Tibial nerve (tissue), 4 donors: ENCODE data around the gene BANP. TPM values are rescaled to one million over a fixed set of nuclear protein-coding genes. Genes with fewer than 3 reads are reported as not detected.

Experiments used
- DNase-seq, 2 donors: peaks; one replicate each; pipeline ENCODE4 v3.0.0-alpha.2; 2019; ENCODE audit warnings: low spot score in 2 of 2
- H3K27ac ChIP-seq, 4 donors: fragments of 200-600 bp; sonication (generic) in 3 of 4; one replicate each; pipeline ENCODE4 v1.5.1; 2017 to 2019; ENCODE audit warnings: mild to moderate bottlenecking in 1 of 4
- H3K27me3 ChIP-seq, 2 donors: fragments of 200-600 bp; sonication (generic) in 1 of 2; one replicate each; pipeline versions ENCODE4 v1.5.1 to v1.6.0; 2017 to 2019
- H3K36me3 ChIP-seq, 3 donors: fragments of 200-600 bp; sonication (generic); one replicate each; pipeline ENCODE4 v1.5.1; 2018 to 2019
- H3K4me1 ChIP-seq, 4 donors: fragments of 200-600 bp; sonication (generic) in 3 of 4; one replicate each; pipeline ENCODE4 v1.5.1; 2017 to 2019
- H3K4me3 ChIP-seq, 4 donors: fragments of 200-600 bp; sonication (generic) in 3 of 4; one replicate each; pipeline ENCODE4 v1.5.1; 2017 to 2019; ENCODE audit warnings: mild to moderate bottlenecking in 1 of 4, moderate library complexity in 1 of 4
- H3K9me3 ChIP-seq, 4 donors: fragments of 200-600 bp; sonication (generic) in 3 of 4; one replicate each; pipeline ENCODE4 v1.5.1; 2017 to 2019
- CTCF ChIP-seq, 5 experiments: fragments of 200-600 bp in 3 of 5; fragments of 450-650 bp in 2 of 5; sonication (generic) in 3 of 5; IDR thresholded peaks; one replicate each; pipeline ENCODE4 v1.5.1; 2016 to 2019; ENCODE audit warnings: antibody characterized with exemption in 5 of 5, mild to moderate bottlenecking in 3 of 5, moderate library complexity in 2 of 5
- EP300 ChIP-seq, 2 donors: sonication (generic); formaldehyde crosslinking; IDR thresholded peaks; one replicate each; pipeline ENCODE4 v1.6.1; 2017; ENCODE audit warnings: antibody characterized with exemption in 2 of 2, mild to moderate bottlenecking in 1 of 2
- POLR2A ChIP-seq, 2 donors: fragments of 450-650 bp; IDR thresholded peaks; one replicate each; pipeline ENCODE4 v1.6.1; 2017; ENCODE audit warnings: antibody characterized with exemption in 2 of 2, mild to moderate bottlenecking in 2 of 2, moderate library complexity in 2 of 2
- WGBS, 2 donors: methylation state at CpG; one replicate each; pipeline ENCODE4 v1.1.5; 2018; 5-methylcytosine and 5-hydroxymethylcytosine counted together
- total RNA-seq, 4 donors: library from RNA; depleted of rRNA; stranded (reverse); fragments of >200 nt; gene quantifications; one replicate each; pipeline ENCODE4 v1.1.0, GENCODE V29; 2016

BANP gene
- total RNA-seq, 4 donors from 2014 or later = 21.9 to 27.3 (median 24.6) TPM

DNA sequence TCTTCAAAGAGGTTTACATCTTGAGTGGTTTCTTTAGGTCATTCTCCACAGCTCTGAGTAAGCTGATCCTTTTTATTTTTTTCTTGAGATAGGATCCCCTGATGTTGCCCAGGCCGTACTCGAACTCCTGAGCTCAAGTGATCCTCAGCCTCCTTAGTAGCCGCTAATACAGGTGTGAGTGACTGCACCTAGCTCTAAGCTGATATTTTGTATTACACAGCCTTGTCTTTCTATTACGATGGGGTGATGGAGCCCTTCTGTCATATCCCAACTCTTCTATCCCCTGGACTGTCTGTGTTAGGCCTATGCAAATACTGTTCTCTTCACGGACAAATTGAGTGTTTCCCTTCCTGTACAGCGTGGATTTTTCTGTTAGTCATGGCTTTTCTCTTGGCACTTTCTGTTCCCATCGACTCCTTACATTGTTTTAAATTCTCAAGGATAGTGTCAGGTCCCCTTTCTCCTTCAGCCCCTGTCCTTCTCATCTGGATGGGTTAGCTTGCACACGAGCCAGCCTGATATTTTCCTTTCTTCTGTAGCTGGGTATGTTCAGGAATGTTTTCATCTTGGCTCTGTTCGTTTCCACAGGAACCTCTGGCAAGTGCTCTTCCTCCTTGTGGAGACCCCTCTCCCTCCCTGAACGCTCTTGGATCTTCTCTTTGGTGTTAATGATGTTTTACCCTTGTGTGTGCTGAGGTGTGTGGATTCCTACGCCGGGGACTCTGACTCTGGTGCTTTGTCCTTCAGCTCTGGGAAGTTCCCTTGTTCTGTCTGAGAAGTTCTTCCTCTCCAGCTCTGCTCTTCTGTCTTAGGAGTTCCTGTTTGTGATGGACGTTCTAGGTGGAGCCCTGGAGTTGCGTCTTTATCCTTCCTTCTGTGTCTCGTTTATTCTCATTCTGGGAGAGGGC, 2.3 kb downstream of the BANP start:
- Histone ChIP-seq H3K36me3 (peaks cover 0 to 23% (median 0%) of the 10 kb centered on the region in 3 donors), H3K4me3 (no peak overlapping the region), H3K9me3 (no peaks in the 10 kb centered on the region), H3K27me3 (no peaks in the 10 kb centered on the region), H3K4me1 (peaks cover 0 to 64% (median 37%) of the 10 kb centered on the region in 4 donors), H3K27ac (peak overlapping the region in 3 of 4 donors; percentile 47 to 98 (median 96))
- TF ChIP-seq POLR2A (IDR thresholded peaks at IDR 0.05) (no peak), EP300 (IDR thresholded peaks at IDR 0.05) (peak in 1 of 2 donors; percentile 13)
- WGBS, 2 donors = 66 to 70% methylated on average over 15 of the region's 15 CpGs
- no peak for DNase-seq

GRCh38 chr16:87954361-87954760, 3.1 kb downstream of the BANP start:
- H3K4me3 ChIP-seq = no peak overlapping the region
- DNase-seq = no peak
- peaks cover 0 to 64% (median 37%) of the 10 kb centered on the region in 4 donors for H3K4me1 ChIP-seq
- H3K36me3 ChIP-seq = peaks cover 0 to 23% (median 0%) of the 10 kb centered on the region in 3 donors
- no peaks in the 10 kb centered on the region for H3K9me3 ChIP-seq
- no peaks in the 10 kb centered on the region for H3K27me3 ChIP-seq
- TF ChIP-seq EP300 (IDR thresholded peaks at IDR 0.05) (no peak), POLR2A (IDR thresholded peaks at IDR 0.05) (no peak), CTCF (IDR thresholded peaks at IDR 0.05) (no peak)
- 65 to 77% methylated on average over 11 to 14 of the region's 14 CpGs for WGBS, 2 donors
- peak overlapping the region in 3 of 4 donors; percentile 47 to 98 (median 96) for H3K27ac ChIP-seq

DNA sequence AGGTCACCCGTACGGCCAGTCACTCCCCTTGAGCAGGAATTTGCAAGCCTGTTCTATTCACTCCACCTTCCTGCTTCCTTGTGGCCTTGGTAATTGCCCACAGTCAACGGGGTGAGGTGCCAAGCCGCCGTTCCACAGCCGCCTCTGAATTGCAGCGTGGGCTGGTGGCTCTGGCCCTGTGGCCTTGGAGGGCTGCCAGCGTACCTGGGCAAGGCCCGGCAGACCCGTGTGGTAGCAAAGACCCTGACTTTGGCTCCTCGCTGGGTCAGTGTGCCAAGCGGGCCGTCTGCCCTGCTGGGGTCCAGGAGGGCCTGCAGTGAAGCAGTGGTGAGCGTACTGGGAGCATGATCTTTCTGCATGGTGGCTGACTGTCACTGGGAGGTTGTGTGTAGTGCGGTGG, 3.6 kb downstream of the BANP start:
- Histone ChIP-seq H3K4me3 (no peak overlapping the region), H3K9me3 (no peaks in the 10 kb centered on the region), H3K36me3 (peaks cover 0 to 23% (median 0%) of the 10 kb centered on the region in 3 donors), H3K27ac (peak overlapping the region in 3 of 4 donors; percentile 47 to 98 (median 96)), H3K27me3 (no peaks in the 10 kb centered on the region), H3K4me1 (peaks cover 0 to 64% (median 37%) of the 10 kb centered on the region in 4 donors)
- WGBS, 2 donors = 57 to 66% methylated on average over 10 to 13 of the region's 15 CpGs
- DNase-seq = no peak
- TF ChIP-seq CTCF (IDR thresholded peaks at IDR 0.05) (no peak), EP300 (IDR thresholded peaks at IDR 0.05) (no peak), POLR2A (IDR thresholded peaks at IDR 0.05) (no peak)

DNA sequence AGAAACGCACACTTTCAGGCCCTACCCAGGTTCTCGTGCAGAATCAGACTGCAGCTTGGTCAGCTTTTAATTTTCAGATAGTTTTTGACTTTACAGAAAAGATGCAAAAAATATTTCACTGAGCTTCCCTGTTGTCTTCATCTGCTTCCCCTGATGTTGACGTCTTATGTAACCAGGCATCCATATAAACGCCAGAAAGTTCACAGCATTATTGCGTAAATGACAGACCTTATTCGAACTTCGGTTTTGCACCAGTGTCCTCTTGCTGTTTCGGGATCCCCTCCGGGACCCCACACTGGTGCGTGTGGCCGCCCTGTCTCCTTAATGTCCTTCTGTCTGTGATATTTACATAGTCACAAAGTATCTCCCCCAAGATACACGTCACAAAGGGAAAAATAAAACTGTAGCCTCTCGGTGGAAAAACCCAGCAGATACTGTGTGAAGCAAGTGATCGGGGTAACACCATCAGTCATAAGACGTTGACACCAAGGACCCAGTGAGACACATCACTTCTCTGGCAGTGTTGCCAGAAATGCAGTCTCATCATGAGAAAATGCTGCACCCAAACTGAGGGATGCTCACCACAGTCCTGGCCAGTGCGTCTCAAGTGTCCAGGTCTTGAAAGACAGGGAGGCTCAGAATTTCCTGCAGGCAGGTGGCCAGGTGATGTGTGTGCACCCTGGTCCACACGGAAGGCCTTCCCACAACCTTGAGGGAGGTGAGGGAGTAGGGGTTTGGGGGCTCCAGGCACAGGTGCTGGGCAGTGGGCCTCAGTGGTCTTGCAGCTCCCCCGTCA, 4.3 kb downstream of the BANP start:
- peaks cover 0 to 23% (median 0%) of the 10 kb centered on the region in 3 donors for H3K36me3 ChIP-seq
- H3K4me1 ChIP-seq = peaks cover 0 to 58% (median 37%) of the 10 kb centered on the region in 4 donors
- H3K27me3 ChIP-seq = no peaks in the 10 kb centered on the region
- peak overlapping the region in 3 of 4 donors; percentile 51 to 98 (median 96) for H3K27ac ChIP-seq
- TF ChIP-seq CTCF (IDR thresholded peaks at IDR 0.05) (no peak), POLR2A (IDR thresholded peaks at IDR 0.05) (no peak), EP300 (IDR thresholded peaks at IDR 0.05) (no peak)
- H3K9me3 ChIP-seq = no peaks in the 10 kb centered on the region
- no peak for DNase-seq
- 82% methylated on average over 17 to 18 of the region's 18 CpGs for WGBS, 2 donors
- no peak overlapping the region for H3K4me3 ChIP-seq

DNA sequence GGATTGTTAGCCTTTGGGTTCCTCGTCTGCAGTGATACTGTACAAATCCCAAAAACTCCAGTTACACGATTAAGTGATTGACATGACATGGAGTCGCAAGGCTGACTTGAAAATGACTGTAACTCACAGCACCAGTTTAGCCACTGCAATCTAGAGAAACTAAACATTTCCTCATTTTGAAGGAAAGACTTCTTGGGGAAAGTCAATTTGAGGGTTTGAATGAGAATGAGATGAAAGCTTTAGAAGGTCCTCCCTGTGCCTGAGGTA, 4.8 kb downstream of the BANP start:
- Histone ChIP-seq H3K4me1 (peaks cover 0 to 57% (median 37%) of the 10 kb centered on the region in 4 donors), H3K27ac (peak overlapping the region in 3 of 4 donors; percentile 28 to 60 (median 51)), H3K4me3 (no peak overlapping the region), H3K27me3 (no peaks in the 10 kb centered on the region), H3K9me3 (no peaks in the 10 kb centered on the region), H3K36me3 (peaks cover 0 to 23% (median 0%) of the 10 kb centered on the region in 3 donors)
- no peak for DNase-seq
- 47 to 56% methylated on average over 3 of the region's 3 CpGs for WGBS, 2 donors
- TF ChIP-seq EP300 (IDR thresholded peaks at IDR 0.05) (no peak), POLR2A (IDR thresholded peaks at IDR 0.05) (no peak), CTCF (IDR thresholded peaks at IDR 0.05) (no peak)
